HG03175 (cell line): Measurements from ENCODE around the gene EMC10.
"Not testable (repeated sequence)": the region's sequence is repeated elsewhere in the genome, so short reads cannot be mapped to it uniquely, and the experiment has no call there.

Experiments used
- ATAC-seq: cut with Tn5 transposase; IDR thresholded peaks from one replicate; pipeline ENCODE4 v1.9.1; 2021; ENCODE audit warnings: mild to moderate bottlenecking, moderate library complexity; ENCODE audit not compliant: unreplicated experiment

Gene EMC10

GRCh38 chr19:50450369-50451222 lies 25.7 kb upstream of the EMC10 start:
- no peak for ATAC-seq

- ATAC-seq: no peak
Observed at GRCh38 chr19:50451223-50451534, 25.1 kb upstream of the EMC10 start.

DNA sequence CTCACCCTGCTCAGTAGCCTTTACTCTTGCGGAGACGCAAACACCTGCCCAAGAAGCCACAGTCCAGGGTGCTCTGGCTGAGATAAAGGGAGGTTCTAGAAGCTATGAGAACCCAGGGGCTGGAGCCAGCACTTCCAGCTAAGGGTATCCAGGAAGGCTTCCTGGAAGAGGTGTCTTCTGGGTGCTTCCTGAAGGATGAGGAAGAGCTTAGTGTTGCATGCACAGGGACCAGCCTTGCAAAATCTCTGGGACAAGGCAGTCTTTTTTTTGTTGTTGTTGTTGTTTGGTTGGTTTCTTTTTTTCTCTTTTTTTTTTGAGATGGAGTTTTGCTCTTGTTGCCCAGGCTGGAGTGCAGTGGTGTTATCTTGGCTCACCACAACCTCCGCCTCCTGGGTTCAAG lies 23.1 kb upstream of the EMC10 start:
- ATAC-seq: no peak

- ATAC-seq: no peak
Observed at GRCh38 chr19:50455992-50456391, 20.3 kb upstream of the EMC10 start.

DNA sequence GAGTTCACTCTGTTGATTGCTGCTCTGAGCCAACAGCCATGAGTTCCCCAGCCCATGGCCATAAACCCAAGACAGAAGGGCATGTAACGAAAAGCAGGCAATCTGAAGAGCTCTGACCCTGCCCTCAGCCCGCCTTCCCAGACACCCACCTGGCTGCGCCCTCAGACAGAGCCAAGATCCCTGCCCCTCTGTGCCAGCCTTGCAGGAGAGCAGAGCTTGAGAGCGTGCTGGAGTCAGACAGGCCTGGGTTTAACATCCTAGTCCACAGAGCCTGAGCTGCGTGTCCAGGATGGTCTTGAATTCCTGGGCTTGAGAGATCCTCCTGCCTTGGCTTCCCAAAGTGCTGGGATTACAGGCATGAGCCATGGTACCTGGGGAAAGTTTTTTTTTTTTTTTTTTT lies 19.0 kb upstream of the EMC10 start:
- no peak for ATAC-seq

- ATAC-seq: no peak
Observed at GRCh38 chr19:50458396-50459066, 17.8 kb upstream of the EMC10 start.

GRCh38 chr19:50459067-50459456 lies 17.2 kb upstream of the EMC10 start:
- no peak for ATAC-seq

- ATAC-seq: no peak
Observed at GRCh38 chr19:50459638-50460037, 16.7 kb upstream of the EMC10 start.

- peak; percentile 56 for ATAC-seq
Observed at GRCh38 chr19:50460161-50460765, 16.0 kb upstream of the EMC10 start.

- peak; percentile 47 for ATAC-seq
Observed at GRCh38 chr19:50461066-50461875, 15.0 kb upstream of the EMC10 start.

DNA sequence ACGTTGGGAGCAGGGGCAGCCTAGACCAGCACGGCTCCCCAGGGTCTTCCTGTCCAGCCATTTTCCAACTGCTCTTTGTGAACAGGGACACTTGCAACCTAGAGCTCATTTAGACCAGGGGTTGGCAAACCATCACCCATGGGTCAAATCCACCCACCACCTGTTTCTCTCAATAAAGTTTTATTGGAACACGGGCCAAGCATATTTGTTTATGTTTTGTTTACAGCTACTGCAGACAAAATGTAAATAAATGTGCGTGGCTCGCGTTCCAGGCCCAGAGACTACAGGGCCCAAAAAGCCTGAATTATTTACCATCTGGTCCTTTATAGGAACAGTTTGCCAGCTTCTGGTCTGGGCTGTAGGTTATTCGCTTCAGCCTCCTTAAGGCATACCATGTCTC lies 13.3 kb upstream of the EMC10 start:
- no peak for ATAC-seq

DNA sequence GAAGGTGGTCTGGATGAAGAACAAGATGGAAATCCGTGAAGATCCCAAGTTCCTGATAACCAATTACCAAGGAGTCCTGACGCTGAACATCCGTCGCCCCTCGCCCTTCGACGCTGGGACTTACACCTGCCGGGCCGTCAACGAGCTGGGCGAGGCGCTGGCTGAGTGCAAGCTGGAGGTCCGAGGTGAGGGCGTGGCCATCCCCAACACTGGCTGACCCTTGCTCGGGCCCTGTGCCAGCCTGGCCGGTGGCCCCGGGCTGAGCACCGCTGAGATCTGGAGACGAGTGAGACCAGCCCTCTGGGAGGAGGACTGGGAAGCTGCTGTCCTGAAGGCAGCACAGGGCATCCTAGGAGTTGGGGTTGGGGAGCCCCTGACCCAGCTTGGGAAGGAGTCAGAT lies 12.0 kb upstream of the EMC10 start:
- no peak for ATAC-seq

DNA sequence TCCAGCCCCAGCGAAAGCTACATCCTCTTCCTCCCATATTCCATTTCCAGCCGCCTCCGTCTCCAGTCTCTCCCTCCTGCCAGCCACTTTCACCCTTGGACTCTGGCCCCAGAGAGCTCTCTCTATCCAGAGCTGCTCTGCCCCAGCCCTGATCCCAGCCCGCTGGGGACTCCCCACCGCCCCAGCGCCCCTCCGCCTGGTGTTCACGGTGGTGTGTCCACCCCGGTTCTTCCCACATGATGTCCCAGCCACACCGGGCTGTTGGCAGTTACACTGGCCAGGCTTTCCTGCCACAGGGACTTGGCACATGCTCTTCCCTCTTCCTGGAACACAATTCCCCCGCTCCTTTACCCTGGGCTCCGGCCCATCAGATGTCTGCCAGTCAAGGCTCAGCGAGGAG lies 11.3 kb upstream of the EMC10 start:
- ATAC-seq: no peak

DNA sequence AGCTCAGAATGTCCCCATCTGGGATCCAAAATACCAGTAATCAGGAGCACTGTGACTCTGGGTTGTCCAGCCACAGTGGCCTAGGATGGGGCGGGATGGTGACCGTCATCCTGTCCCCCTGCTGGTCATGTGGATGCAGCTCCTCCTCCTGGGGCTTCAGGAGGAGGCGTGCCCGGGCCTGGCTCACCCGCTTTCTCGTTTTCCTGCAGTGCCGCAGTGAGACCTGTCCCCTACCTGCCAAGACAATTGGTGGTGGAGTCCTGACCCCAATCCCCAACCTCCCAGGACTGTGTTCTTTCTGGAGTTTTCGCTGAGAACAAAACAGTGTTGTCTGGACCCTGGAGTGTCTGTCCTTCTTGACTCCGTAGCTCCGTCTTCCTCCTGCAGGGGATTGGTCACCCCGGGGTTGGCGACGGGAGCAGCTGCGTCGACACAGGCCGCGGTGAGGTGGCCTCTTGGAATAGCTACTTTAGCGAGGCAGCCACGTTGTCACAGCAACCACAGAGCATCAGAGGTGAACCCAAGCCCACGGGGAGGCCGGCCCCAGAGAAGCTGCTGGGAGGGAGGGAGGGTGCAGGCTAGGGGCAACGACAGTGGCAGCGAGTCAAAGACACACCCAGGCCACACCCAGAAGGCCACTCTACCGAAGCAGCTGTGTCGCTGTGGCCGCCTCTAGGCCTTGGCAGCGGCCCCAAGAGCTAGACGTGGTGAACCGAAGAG lies 10.2 kb upstream of the EMC10 start:
- ATAC-seq: no peak

GRCh38 chr19:50466706-50467039 lies 9.6 kb upstream of the EMC10 start:
- ATAC-seq: no peak

DNA sequence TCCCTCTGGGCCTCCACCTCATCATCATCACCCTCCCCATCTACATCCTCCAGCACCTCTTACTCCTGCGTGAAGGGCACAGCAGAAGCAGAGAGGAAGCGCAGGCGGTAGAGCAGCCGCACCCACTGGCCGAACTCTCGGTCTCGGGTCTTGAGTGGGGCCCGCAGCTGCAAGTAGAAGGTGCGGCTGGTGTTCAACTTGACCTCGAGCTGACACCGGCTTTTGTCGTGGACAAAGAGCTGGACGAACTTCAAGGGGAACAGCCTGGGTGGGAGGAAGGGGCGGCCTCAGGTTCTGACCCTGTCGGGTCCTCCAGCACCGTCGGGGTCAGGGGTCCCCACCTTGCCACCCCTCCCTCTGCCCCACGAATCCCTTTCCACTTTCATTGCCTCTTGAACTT lies 8.7 kb upstream of the EMC10 start:
- no peak for ATAC-seq

DNA sequence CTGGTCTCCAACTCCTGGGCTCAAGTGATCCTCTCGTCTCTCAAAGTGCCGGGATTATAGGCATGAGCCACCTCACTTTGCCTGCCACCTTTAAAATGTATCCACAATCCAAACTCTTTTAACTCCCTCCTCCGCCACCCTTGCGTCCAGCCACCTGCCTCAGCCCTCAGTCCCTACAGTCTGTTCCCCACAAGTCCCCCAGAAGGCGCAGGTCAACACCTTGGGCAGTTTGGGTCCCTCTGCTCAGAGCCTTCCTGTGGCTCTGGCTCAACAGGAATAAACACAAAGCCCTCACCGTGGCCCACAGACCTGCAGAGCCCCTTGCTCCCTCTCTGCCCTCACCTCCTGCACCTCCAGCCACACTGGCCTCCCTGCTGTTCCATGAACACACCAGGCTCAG lies 7.5 kb upstream of the EMC10 start:
- ATAC-seq: no peak

DNA sequence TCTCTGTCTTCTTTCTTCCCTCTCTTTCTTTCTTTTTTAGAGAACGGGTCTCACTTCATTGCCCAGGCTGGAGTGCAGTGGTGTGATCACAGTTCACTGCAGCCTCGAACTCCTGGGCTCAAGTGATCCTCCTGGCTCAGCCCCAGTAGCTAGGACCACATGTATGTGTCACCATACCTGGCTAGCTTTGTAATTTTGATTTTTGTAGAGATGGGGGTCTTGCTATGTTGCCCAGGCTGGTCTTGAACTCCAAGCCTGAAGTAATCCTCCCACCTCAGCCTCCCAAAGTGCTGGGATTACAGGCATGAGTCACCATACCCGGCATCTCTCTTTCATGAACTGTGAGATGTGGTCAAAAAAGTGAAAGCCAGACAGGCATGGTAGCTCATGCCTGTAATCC lies 3.0 kb upstream of the EMC10 start:
- ATAC-seq: not testable (repeated sequence)

- no peak for ATAC-seq
Observed at GRCh38 chr19:50475101-50475568, 1.2 kb upstream of the EMC10 start.

DNA sequence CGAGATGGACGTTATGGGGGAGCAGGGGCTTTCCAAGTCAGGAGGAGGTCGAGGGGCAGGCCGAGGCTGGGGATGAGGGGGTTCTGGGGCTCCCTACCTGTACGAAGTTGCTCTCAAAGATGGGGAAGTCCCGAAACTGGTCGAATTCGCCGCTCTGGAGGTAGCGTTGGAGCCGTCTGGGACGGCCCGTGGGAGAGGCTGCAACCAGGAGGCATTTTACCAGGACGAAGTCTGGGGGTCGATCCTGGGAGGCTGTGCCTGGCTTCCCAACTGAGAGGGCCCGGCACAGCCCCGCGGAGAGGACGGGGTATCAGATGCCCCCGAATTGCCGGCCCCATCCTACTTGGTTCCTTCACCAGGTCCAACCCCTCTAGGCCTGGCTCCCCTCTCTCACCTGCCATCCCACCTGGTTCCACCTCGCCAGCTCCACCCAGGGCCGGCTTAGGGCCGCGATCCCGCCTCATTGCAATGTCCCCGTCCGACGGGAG lies 527 bp upstream of the EMC10 start:
- no peak for ATAC-seq

- no peak for ATAC-seq
Observed at GRCh38 chr19:50476907-50477238, 566 bp downstream of the EMC10 start.
